IMR-90 (cell line): Measurements from ENCODE around the gene SEMA5A. TPM values are rescaled to one million over a fixed set of nuclear protein-coding genes. Genes with fewer than 3 reads are reported as not detected.

Experiments used
- ATAC-seq: fragments of 200-7000 bp; cut with Tn5 transposase; 2 replicates; pipeline ENCODE4 v1.9.1; 2020; ENCODE audit warnings: low read depth, mild to moderate bottlenecking, moderate library complexity
- BruUV-seq: library from RNA; stranded (reverse); fragments of 400-500 nt; replicated peaks from 2 replicates; lab custom pipeline; 2021; lab: Mats Ljungman, UMichigan
- CTCF ChIA-PET: fragments of 300-600 bp; formaldehyde crosslinking; extraction: SDS; loops from one replicate; lab custom pipeline; 2021; ENCODE audit warnings: antibody characterized with exemption; lab: Yijun Ruan, JAX
- POLR2A ChIA-PET: fragments of 300-600 bp; sonication (Branson Sonifier 250); formaldehyde crosslinking; loops from one replicate; lab custom pipeline; 2022; ENCODE audit warnings: antibody characterized with exemption; ENCODE audit not compliant: unreplicated experiment; lab: Charles Lee
- DNase-seq: peaks from one replicate; pipeline ENCODE4 v3.0.0; 2013
- H2AFZ ChIP-seq: replicated peaks from 2 replicates; pipeline ENCODE3; 2013; ENCODE audit warnings: low read length, mild to moderate bottlenecking; ENCODE audit not compliant: poor library complexity
- H2AK5ac ChIP-seq: 2 replicates; pipeline ENCODE4 v1.6.1; 2013; ENCODE audit warnings: low read depth, low read length, inconsistent platforms
- H2AK9ac ChIP-seq: replicated peaks from 2 replicates; pipeline ENCODE3; 2013; ENCODE audit warnings: mild to moderate bottlenecking, low read depth, low read length, moderate library complexity; ENCODE audit not compliant: poor library complexity
- H2BK120ac ChIP-seq: 2 replicates; pipeline ENCODE4 v1.6.1; 2013; ENCODE audit warnings: low read depth, low read length, inconsistent platforms
- H2BK15ac ChIP-seq: 3 replicates; pipeline ENCODE4 v1.6.1; 2013; ENCODE audit warnings: low read depth, low read length, inconsistent platforms
- H2BK20ac ChIP-seq: 2 replicates; pipeline ENCODE4 v1.6.1; 2013; ENCODE audit warnings: low read depth, mild to moderate bottlenecking, inconsistent platforms, low read length, moderate library complexity
- H2BK5ac ChIP-seq: 2 replicates; pipeline ENCODE4 v1.6.1; 2013; ENCODE audit warnings: mild to moderate bottlenecking, low read depth, low read length, inconsistent platforms; ENCODE audit not compliant: poor library complexity, severe bottlenecking
- H3K14ac ChIP-seq: replicated peaks from 2 replicates; pipeline ENCODE4 v1.6.1; 2013; ENCODE audit warnings: low read depth, low read length, inconsistent platforms
- H3K18ac ChIP-seq: 2 replicates; pipeline ENCODE4 v1.6.1; 2013; ENCODE audit warnings: low read depth, low read length, control low read depth
- H3K23ac ChIP-seq: 2 replicates; pipeline ENCODE4 v1.6.1; 2013; ENCODE audit warnings: low read depth, low read length, inconsistent platforms
- H3K27ac ChIP-seq: 2 replicates; pipeline ENCODE4 v1.5.1; 2013; ENCODE audit warnings: mild to moderate bottlenecking, control low read depth, low read length; ENCODE audit not compliant: insufficient read depth
- H3K27me3 ChIP-seq: 2 replicates; pipeline ENCODE4 v1.6.1; 2013; ENCODE audit warnings: low read length; ENCODE audit not compliant: control insufficient read depth, insufficient read depth
- H3K36me3 ChIP-seq: 2 replicates; pipeline ENCODE4 v1.6.1; 2013; ENCODE audit warnings: low read length, mixed read lengths; ENCODE audit not compliant: control insufficient read depth, insufficient read depth
- H3K4ac ChIP-seq: 2 replicates; pipeline ENCODE4 v1.6.1; 2013; ENCODE audit warnings: low read depth, low read length, inconsistent platforms
- H3K4me1 ChIP-seq: 2 replicates; pipeline ENCODE4 v1.6.1; 2013; ENCODE audit warnings: low read length, mixed read lengths; ENCODE audit not compliant: control insufficient read depth, insufficient read depth
- H3K4me2 ChIP-seq: 2 replicates; pipeline ENCODE4 v1.6.1; 2013; ENCODE audit warnings: low read depth, mild to moderate bottlenecking, control low read depth, low read length, moderate library complexity
- H3K4me3 ChIP-seq: 2 replicates; pipeline ENCODE4 v1.5.1; 2013; ENCODE audit warnings: low read depth, mild to moderate bottlenecking, control low read depth, low read length, moderate library complexity; ENCODE audit not compliant: insufficient read depth
- H3K56ac ChIP-seq: 2 replicates; pipeline ENCODE4 v1.6.1; 2013; ENCODE audit warnings: low read length, inconsistent platforms; ENCODE audit not compliant: insufficient read depth; ENCODE audit errors: extremely low read depth
- H3K79me1 ChIP-seq, 2 experiments: 2 replicates each; pipeline ENCODE4 v1.6.1; 2013; ENCODE audit warnings: low read length in 2 of 2, inconsistent platforms in 1 of 2, low read depth in 1 of 2
- H3K9ac ChIP-seq: 2 replicates; pipeline ENCODE4 v1.6.1; 2013; ENCODE audit warnings: low read depth, low read length, control low read depth
- H3K9me1 ChIP-seq: 2 replicates; pipeline ENCODE4 v1.6.1; 2013; ENCODE audit warnings: low read length, inconsistent platforms; ENCODE audit not compliant: insufficient read depth
- H3K9me3 ChIP-seq: 2 replicates; pipeline ENCODE4 v1.6.1; 2013; ENCODE audit warnings: low read length; ENCODE audit not compliant: control insufficient read depth, insufficient read depth
- H4K20me1 ChIP-seq: 2 replicates; pipeline ENCODE4 v1.6.1; 2013; ENCODE audit warnings: low read length, inconsistent platforms; ENCODE audit not compliant: insufficient read depth
- H4K5ac ChIP-seq: 2 replicates; pipeline ENCODE4 v1.6.1; 2013; ENCODE audit warnings: mild to moderate bottlenecking, low read depth, low read length, control low read depth
- H4K8ac ChIP-seq, 2 experiments: 2 replicates each; pipeline ENCODE4 v1.6.1; 2013; ENCODE audit warnings: low read depth in 2 of 2, low read length in 2 of 2, control low read depth in 1 of 2, inconsistent platforms in 1 of 2
- H4K91ac ChIP-seq: 2 replicates; pipeline ENCODE4 v1.6.1; 2013; ENCODE audit warnings: low read depth, low read length, inconsistent platforms; ENCODE audit not compliant: insufficient read depth
- BHLHE40 ChIP-seq: fragments of 150-350 bp; IDR thresholded peaks from 2 replicates; pipeline ENCODE4 v1.6.1; 2016; ENCODE audit warnings: mild to moderate bottlenecking, low read depth, low read length
- CEBPB ChIP-seq: IDR thresholded peaks from 2 replicates; pipeline ENCODE4 v1.6.1; 2012; ENCODE audit warnings: low read depth, low read length, improper control_type of control experiment
- CHD1 ChIP-seq: IDR thresholded peaks from 2 replicates; pipeline ENCODE4 v1.6.1; 2012; ENCODE audit warnings: low read depth, low read length, improper control_type of control experiment
- CTCF ChIP-seq: conservative IDR thresholded peaks from 2 replicates; pipeline ENCODE4 v1.5.1; 2012; ENCODE audit warnings: mild to moderate bottlenecking, low read depth, low read length, improper control_type of control experiment
- ELK1 ChIP-seq: fragments of 150-350 bp; IDR thresholded peaks from 2 replicates; pipeline ENCODE4 v1.6.1; 2016; ENCODE audit warnings: low read depth, mild to moderate bottlenecking, low read length, moderate library complexity, borderline replicate concordance
- FOS ChIP-seq: fragments of 150-350 bp; IDR thresholded peaks from 2 replicates; pipeline ENCODE4 v1.6.1; 2016; ENCODE audit warnings: low read depth, low read length
- MAFK ChIP-seq: IDR thresholded peaks from 2 replicates; pipeline ENCODE4 v1.6.1; 2012; ENCODE audit warnings: low read depth, low read length, improper control_type of control experiment
- MAZ ChIP-seq: IDR thresholded peaks from 2 replicates; pipeline ENCODE4 v1.6.1; 2012; ENCODE audit warnings: low read depth, mild to moderate bottlenecking, low read length, improper control_type of control experiment, moderate library complexity, borderline replicate concordance
- MXI1 ChIP-seq: IDR thresholded peaks from 2 replicates; pipeline ENCODE4 v1.6.1; 2012; ENCODE audit warnings: low read depth, mild to moderate bottlenecking, low read length, moderate library complexity, borderline replicate concordance
- NFE2L2 ChIP-seq: fragments of 150-350 bp; IDR thresholded peaks from 2 replicates; pipeline ENCODE4 v1.6.1; 2016; ENCODE audit warnings: low read depth, mild to moderate bottlenecking, low read length
- POLR2A ChIP-seq: IDR thresholded peaks from 2 replicates; pipeline ENCODE4 v1.6.1; 2012; ENCODE audit warnings: mild to moderate bottlenecking, low read depth, low read length
- RAD21 ChIP-seq: IDR thresholded peaks from 2 replicates; pipeline ENCODE4 v1.6.1; 2012; ENCODE audit warnings: low read length, improper control_type of control experiment
- RCOR1 ChIP-seq: IDR thresholded peaks from 2 replicates; pipeline ENCODE4 v1.6.1; 2012; ENCODE audit warnings: mild to moderate bottlenecking, low read length, improper control_type of control experiment; ENCODE audit not compliant: insufficient replicate concordance
- RFX5 ChIP-seq: IDR thresholded peaks from 2 replicates; pipeline ENCODE4 v1.8.0; 2012; ENCODE audit warnings: low read depth, mild to moderate bottlenecking, low read length, moderate library complexity
- USF2 ChIP-seq: fragments of 150-350 bp; IDR thresholded peaks from 2 replicates; pipeline ENCODE4 v1.6.1; 2017; ENCODE audit warnings: mild to moderate bottlenecking, antibody characterized with exemption, low read length, low read depth
- WGBS, 2 experiments: methylation state at CpG; one replicate each; pipeline versions ENCODE4 v1.1.5 to v1.1.7; 2013; ENCODE audit warnings: missing lambda C conversion rate in 2 of 2; ENCODE audit not compliant: insufficient read length in 1 of 2; ENCODE audit errors: extremely low coverage in 2 of 2; 5-methylcytosine and 5-hydroxymethylcytosine counted together
- dilution Hi-C: fragments of 300-500 bp; cut with HindIII; formaldehyde crosslinking; loops from one replicate; pipeline ENCODE4 v1.14.3; 2018; ENCODE audit warnings: low sequenced_read_pairs; ENCODE audit not compliant: unreplicated experiment
- in situ Hi-C: fragments of 300-500 bp; cut with MboI; formaldehyde crosslinking; loops from 3 replicates; pipeline ENCODE4 v1.14.3; 2019; ENCODE audit warnings: low sequenced_read_pairs, inconsistent platforms, mixed read lengths
- intact Hi-C: fragments of 100-400 bp; cut with micrococcal nuclease; formaldehyde crosslinking; loops from 2 replicates; pipeline ENCODE4 v1.10.0; 2022
- polyA plus RNA-seq, 3 experiments: library from polyadenylated mRNA; depleted of rRNA; stranded (reverse); fragments of >200 nt; gene quantifications; 2 replicates each; pipeline ENCODE4 v1.2.3, GENCODE V29; 2012; ENCODE audit warnings: low replicate concordance in 1 of 3
- total RNA-seq: library from RNA; depleted of rRNA; stranded (reverse); fragments of >200 nt; gene quantifications from 2 replicates; pipeline ENCODE4 v1.2.3, GENCODE V29; 2012

Gene SEMA5A
- total and polyA plus RNA-seq, 2 of the 4 experiments (the other 2 are of a cell fraction): 8.2 to 9.9 TPM

DNA sequence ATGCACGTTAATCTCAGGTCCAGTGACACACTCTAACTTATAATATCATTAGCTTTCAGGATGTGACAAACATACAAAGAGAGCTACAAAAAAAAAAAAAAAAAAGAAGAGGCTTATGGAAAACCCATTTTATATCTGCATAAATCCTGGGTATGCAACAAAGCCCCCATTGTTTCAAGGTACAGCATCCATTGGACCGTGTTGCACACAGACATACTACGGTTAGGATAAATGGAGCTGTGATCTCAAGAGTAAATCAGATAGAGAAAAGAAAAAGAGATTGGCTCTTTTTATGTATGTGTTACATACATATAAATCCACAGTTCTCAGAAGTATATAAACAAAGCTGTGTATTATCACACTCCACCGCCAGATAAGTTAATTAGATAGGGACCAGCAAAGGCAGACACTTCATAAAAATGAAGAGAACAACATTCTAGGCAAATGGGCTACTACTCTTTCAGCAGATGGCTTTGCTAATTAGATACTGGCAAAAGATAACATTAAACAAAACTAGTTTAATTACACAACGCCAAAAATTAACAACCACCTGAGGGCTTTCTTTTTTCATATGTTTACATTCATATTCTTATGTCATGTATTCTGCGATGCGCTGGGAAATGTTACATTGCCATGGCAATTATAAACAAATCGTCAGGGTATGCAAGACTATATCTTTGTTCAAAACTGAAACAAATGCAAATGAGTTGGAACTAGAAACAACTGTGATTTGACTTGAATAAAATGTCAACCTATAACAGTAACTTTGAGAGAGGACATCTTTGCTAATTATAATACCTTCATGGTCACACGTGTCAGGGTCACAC, 304.2 kb downstream of the SEMA5A start:
- dilution Hi-C loops: no loop called here
- Histone ChIP-seq H4K8ac (no peak overlapping the region), H3K9ac (no peak overlapping the region), H4K20me1 (peaks cover 3% of the 10 kb centered on the region; the same call in 1 of the 2 replicates), H2AK5ac (no peak overlapping the region), H4K91ac (no peak overlapping the region), H2AK9ac (no peak overlapping the region), H2BK15ac (no peak overlapping the region), H3K23ac (no peak overlapping the region), H3K4me1 (no peaks in the 10 kb centered on the region), H3K4ac (no peak overlapping the region), H3K27me3 (no peaks in the 10 kb centered on the region), H2AFZ (no peak overlapping the region), H3K56ac (no peak overlapping the region), H2BK120ac (no peak overlapping the region), H3K27ac (no peak overlapping the region), H2BK5ac (no peak overlapping the region), H4K5ac (no peak overlapping the region), H3K36me3 (no peaks in the 10 kb centered on the region), H3K4me3 (no peak overlapping the region), H3K9me3 (no peaks in the 10 kb centered on the region), H3K79me1 (peaks cover 0 to 5% of the 10 kb centered on the region in 2 experiments; a peak in 2 of 4 replicates), H2BK20ac (no peak overlapping the region), H3K18ac (no peak overlapping the region), H3K14ac (no peak overlapping the region), H3K4me2 (no peak overlapping the region), H3K9me1 (no peaks in the 10 kb centered on the region)
- ChIA-PET POLR2A (no interaction called here), CTCF (no interaction called here)
- WGBS, 2 experiments: no CpG with 5 or more reads among the region's 9 CpGs
- ATAC-seq (no peak), DNase-seq (no peak)
- BruUV-seq: no TSS peak
- in situ Hi-C loops: no loop called here
- intact Hi-C loops: loop anchor here (2.0 kb wide), 1 partner anchor 73 kb away; no protein-coding TSS in a partner anchor
- TF ChIP-seq MAZ (no peak), FOS (no peak), CTCF (no peak), CEBPB (no peak), MXI1 (no peak), RAD21 (no peak), MAFK (no peak), BHLHE40 (no peak), USF2 (no peak), RFX5 (no peak), NFE2L2 (no peak), RCOR1 (no peak), ELK1 (no peak), CHD1 (no peak), POLR2A (no peak)
